ENCODE measurements around the gene RHBDF2. TPM values are rescaled to one million over a fixed set of nuclear protein-coding genes. Genes with fewer than 3 reads are reported as not detected.
"Not testable (repeated sequence)": the region's sequence is repeated elsewhere in the genome, so short reads cannot be mapped to it uniquely, and the experiment has no call there.

RHBDF2 gene
- total RNA-seq, 1 experiment from 2014 or later = 33.4 TPM

GRCh38 chr17:76510831-76511244 is 9.6 kb upstream of the RHBDF2 start:
- DNase-seq (ENCODE audit: unreplicated experiment) = no peak
- Mint-ChIP-seq H3K4me3 (ENCODE audit: unreplicated experiment) (no peak overlapping the region), H3K9me3 (ENCODE audit: unreplicated experiment) (no peaks in the 10 kb centered on the region), H3K36me3 (ENCODE audit: insufficient read depth, unreplicated experiment) (no peaks in the 10 kb centered on the region), H3K27ac (ENCODE audit: low read depth, unreplicated experiment) (no peak overlapping the region), H3K27me3 (ENCODE audit: insufficient read depth, unreplicated experiment) (peaks cover 14% of the 10 kb centered on the region), H3K4me1 (ENCODE audit: insufficient read depth, unreplicated experiment) (peaks cover 5% of the 10 kb centered on the region)
- ChIA-PET CTCF (interaction anchor here (0.9 to 11.5 kb wide), 5 partner anchors 9 to 52 kb away, joined by 3 to 134 read pairs (median 3); partner anchors contain the start of genes AANAT and RHBDF2), POLR2A (interaction anchor here (0.7 to 1.2 kb wide), 4 partner anchors 9 to 36 kb away, joined by 3 read pairs; no protein-coding TSS in a partner anchor)
- no peak for TF ChIP-seq CTCF (IDR thresholded peaks at IDR 0.05; ENCODE audit: unreplicated experiment)
- BruUV-seq (replicated peaks) = no TSS peak
- intact Hi-C loops (cut with micrococcal nuclease) = no loop called here

- H3K4me1 Mint-ChIP-seq (ENCODE audit: insufficient read depth, unreplicated experiment); H3K27ac Mint-ChIP-seq (ENCODE audit: low read depth, unreplicated experiment); BruUV-seq (replicated peaks); POLR2A ChIA-PET; H3K9me3 Mint-ChIP-seq (ENCODE audit: unreplicated experiment); H3K36me3 Mint-ChIP-seq (ENCODE audit: insufficient read depth, unreplicated experiment); H3K4me3 Mint-ChIP-seq (ENCODE audit: unreplicated experiment); DNase-seq (ENCODE audit: unreplicated experiment): not testable (repeated sequence)
- peaks cover 14% of the 10 kb centered on the region for H3K27me3 Mint-ChIP-seq (ENCODE audit: insufficient read depth, unreplicated experiment)
- CTCF ChIA-PET = interaction anchor here (0.6 to 11.5 kb wide), 10 partner anchors 14 to 2000 kb away, joined by 3 to 134 read pairs (median 4); partner anchors contain the start of gene AANAT
- intact Hi-C loops (cut with micrococcal nuclease) = loop anchor here (5.0 kb wide), 1 partner anchor 206 kb away; no protein-coding TSS in a partner anchor
Measured at GRCh38 chr17:76508472-76509063, 7.3 kb upstream of the RHBDF2 start.

- no TSS peak for BruUV-seq (replicated peaks)
- Mint-ChIP-seq H3K9me3 (ENCODE audit: unreplicated experiment) (no peaks in the 10 kb centered on the region), H3K27me3 (ENCODE audit: insufficient read depth, unreplicated experiment) (peaks cover 14% of the 10 kb centered on the region), H3K27ac (ENCODE audit: low read depth, unreplicated experiment) (no peak overlapping the region), H3K4me1 (ENCODE audit: insufficient read depth, unreplicated experiment) (peaks cover 8% of the 10 kb centered on the region), H3K36me3 (ENCODE audit: insufficient read depth, unreplicated experiment) (no peaks in the 10 kb centered on the region), H3K4me3 (ENCODE audit: unreplicated experiment) (no peak overlapping the region)
- DNase-seq (ENCODE audit: unreplicated experiment) = peak; percentile 74
- intact Hi-C loops (cut with micrococcal nuclease) = loop anchor here (1.0 to 5.0 kb wide), 4 partner anchors 40 to 204 kb away; no protein-coding TSS in a partner anchor
- peak; percentile 92 for TF ChIP-seq CTCF (IDR thresholded peaks at IDR 0.05; ENCODE audit: unreplicated experiment)
- ChIA-PET CTCF (interaction anchor here (0.5 to 11.5 kb wide), 29 partner anchors 8 to 539 kb away, joined by 3 to 134 read pairs (median 4); partner anchors contain the start of genes AANAT, SPHK1 and ST6GALNAC2), POLR2A (interaction anchor here (0.6 to 1.6 kb wide), 9 partner anchors 8 to 54 kb away, joined by 3 to 18 read pairs (median 3); partner anchors contain the start of genes AANAT and UBE2O)
Measured at GRCh38 chr17:76506408-76507345, 5.5 kb upstream of the RHBDF2 start.

- Mint-ChIP-seq H3K4me1 (ENCODE audit: insufficient read depth, unreplicated experiment) (peaks cover 14% of the 10 kb centered on the region), H3K4me3 (ENCODE audit: unreplicated experiment) (no peak overlapping the region), H3K27ac (ENCODE audit: low read depth, unreplicated experiment) (no peak overlapping the region), H3K36me3 (ENCODE audit: insufficient read depth, unreplicated experiment) (no peaks in the 10 kb centered on the region), H3K27me3 (ENCODE audit: insufficient read depth, unreplicated experiment) (peaks cover 14% of the 10 kb centered on the region), H3K9me3 (ENCODE audit: unreplicated experiment) (no peaks in the 10 kb centered on the region)
- ChIA-PET POLR2A (interaction anchor here (0.7 kb wide), 1 partner anchor 86 kb away, joined by 3 read pairs; no protein-coding TSS in a partner anchor), CTCF (interaction anchor here (0.6 to 11.5 kb wide), 6 partner anchors 27 to 84 kb away, joined by 3 to 134 read pairs (median 8); partner anchors contain the start of gene AANAT)
- TF ChIP-seq CTCF (IDR thresholded peaks at IDR 0.05; ENCODE audit: unreplicated experiment) = no peak
- BruUV-seq (replicated peaks) = no TSS peak
- DNase-seq (ENCODE audit: unreplicated experiment) = no peak
- intact Hi-C loops (cut with micrococcal nuclease) = no loop called here
Measured at GRCh38 chr17:76504117-76504516, 2.9 kb upstream of the RHBDF2 start.
